H9 (cell line): ENCODE data around the gene SEMA3G. TPM values are rescaled to one million over a fixed set of nuclear protein-coding genes. Genes with fewer than 3 reads are reported as not detected.

Experiments used
- DNase-seq: peaks from one replicate; pipeline ENCODE4 v3.0.0-alpha.2; 2017
- H2AFZ ChIP-seq: one replicate; pipeline ENCODE4 v1.6.1; 2013; ENCODE audit warnings: mild to moderate bottlenecking, low read length, control low read depth, moderate library complexity
- H2AK5ac ChIP-seq: 2 replicates; pipeline ENCODE4 v1.6.1; 2013; ENCODE audit warnings: low read length, control low read depth, mixed read lengths; ENCODE audit not compliant: insufficient read length
- H2BK120ac ChIP-seq: one replicate; pipeline ENCODE4 v1.6.1; 2013; ENCODE audit warnings: low read depth, mild to moderate bottlenecking, low read length, control low read depth, inconsistent platforms; ENCODE audit not compliant: poor library complexity, severe bottlenecking
- H2BK12ac ChIP-seq: 2 replicates; pipeline ENCODE4 v1.6.1; 2013; ENCODE audit warnings: low read length, control low read depth, mixed read lengths, low read depth; ENCODE audit not compliant: insufficient read length
- H2BK15ac ChIP-seq: 2 replicates; pipeline ENCODE4 v1.6.1; 2013; ENCODE audit warnings: low read depth, low read length, control low read depth
- H2BK20ac ChIP-seq: one replicate; pipeline ENCODE4 v1.6.1; 2013; ENCODE audit warnings: low read depth, mild to moderate bottlenecking, low read length, control low read depth, inconsistent platforms; ENCODE audit not compliant: poor library complexity, severe bottlenecking
- H2BK5ac ChIP-seq: 2 replicates; pipeline ENCODE4 v1.6.1; 2013; ENCODE audit warnings: low read length, control low read depth, mixed read lengths; ENCODE audit not compliant: insufficient read length
- H3K14ac ChIP-seq: 2 replicates; pipeline ENCODE4 v1.6.1; 2013; ENCODE audit warnings: low read length, control low read depth; ENCODE audit not compliant: insufficient read depth
- H3K18ac ChIP-seq: 2 replicates; pipeline ENCODE4 v1.6.1; 2013; ENCODE audit warnings: low read depth, mild to moderate bottlenecking, mixed read lengths, low read length, control low read depth; ENCODE audit not compliant: insufficient read length
- H3K23ac ChIP-seq: 2 replicates; pipeline ENCODE4 v1.6.1; 2013; ENCODE audit warnings: low read length, control low read depth, mixed read lengths, low read depth; ENCODE audit not compliant: insufficient read length
- H3K23me2 ChIP-seq: 2 replicates; pipeline ENCODE4 v1.6.1; 2013; ENCODE audit warnings: low read depth, mild to moderate bottlenecking, mixed read lengths, low read length, control low read depth; ENCODE audit not compliant: insufficient read length, poor library complexity, severe bottlenecking
- H3K27ac ChIP-seq: 2 replicates; pipeline ENCODE4 v1.5.1; 2013; ENCODE audit warnings: low read length, control low read depth, mixed read lengths, low read depth; ENCODE audit not compliant: insufficient read length
- H3K27me3 ChIP-seq: 2 replicates; pipeline ENCODE4 v1.6.1; 2013; ENCODE audit warnings: low read length, control low read depth, inconsistent platforms; ENCODE audit not compliant: insufficient read depth
- H3K4ac ChIP-seq: 2 replicates; pipeline ENCODE4 v1.6.1; 2013; ENCODE audit warnings: low read depth, mild to moderate bottlenecking, control low read depth, inconsistent platforms, low read length, moderate library complexity
- H3K4me1 ChIP-seq: 2 replicates; pipeline ENCODE4 v1.6.1; 2013; ENCODE audit warnings: low read length, control low read depth, inconsistent platforms; ENCODE audit not compliant: insufficient read depth
- H3K4me2 ChIP-seq: 2 replicates; pipeline ENCODE4 v1.6.1; 2013; ENCODE audit warnings: low read length, control low read depth, mixed read lengths; ENCODE audit not compliant: insufficient read length, insufficient read depth
- H3K56ac ChIP-seq: 2 replicates; pipeline ENCODE4 v1.6.1; 2013; ENCODE audit warnings: low read depth, mild to moderate bottlenecking, mixed read lengths, low read length, control low read depth; ENCODE audit not compliant: insufficient read length
- H3K79me1 ChIP-seq: 2 replicates; pipeline ENCODE4 v1.6.1; 2013; ENCODE audit warnings: low read depth, mild to moderate bottlenecking, moderate library complexity, low read length, control low read depth, inconsistent platforms; ENCODE audit not compliant: insufficient read depth, poor library complexity, severe bottlenecking
- H3K79me2 ChIP-seq: 2 replicates; pipeline ENCODE4 v1.6.1; 2013; ENCODE audit warnings: low read length, control low read depth, inconsistent platforms; ENCODE audit not compliant: insufficient read depth
- H3K9ac ChIP-seq: 2 replicates; pipeline ENCODE4 v1.6.1; 2013; ENCODE audit warnings: low read length, control low read depth, mixed read lengths; ENCODE audit not compliant: insufficient read length; ENCODE audit errors: extremely low read depth
- H3K9me3 ChIP-seq: one replicate; pipeline ENCODE4 v1.6.1; 2013; ENCODE audit warnings: low read depth, low read length, inconsistent platforms; ENCODE audit not compliant: control insufficient read depth
- H3T11ph ChIP-seq: one replicate; pipeline ENCODE4 v1.6.1; 2013; ENCODE audit warnings: mild to moderate bottlenecking, low read length, control low read depth, inconsistent platforms
- H4K20me1 ChIP-seq: one replicate; pipeline ENCODE4 v1.6.1; 2013; ENCODE audit not compliant: control insufficient read depth, insufficient read length, insufficient read depth
- H4K5ac ChIP-seq: 2 replicates; pipeline ENCODE4 v1.6.1; 2013; ENCODE audit warnings: low read depth, mild to moderate bottlenecking, mixed read lengths, low read length, control low read depth; ENCODE audit not compliant: insufficient read length
- H4K8ac ChIP-seq: replicated peaks from 2 replicates; pipeline ENCODE4 v1.6.1; 2013; ENCODE audit warnings: low read length, control low read depth, mixed read lengths, low read depth; ENCODE audit not compliant: insufficient read length
- H4K91ac ChIP-seq: 2 replicates; pipeline ENCODE4 v1.6.1; 2013; ENCODE audit warnings: low read depth, mild to moderate bottlenecking, moderate library complexity, mixed read lengths, low read length, control low read depth; ENCODE audit not compliant: insufficient read length
- H3K27ac Mint-ChIP-seq, 3 experiments: 2 replicates in 2 of 3; 3 replicates in 1 of 3; pipeline ENCODE4 v1.8.0; 2020 to 2021; ENCODE audit warnings: mixed read lengths in 3 of 3, mild to moderate bottlenecking in 1 of 3, moderate library complexity in 1 of 3
- H3K27me3 Mint-ChIP-seq: 2 replicates; pipeline ENCODE4 v1.8.0; 2021; ENCODE audit warnings: low read depth, mild to moderate bottlenecking, moderate library complexity, mixed read lengths
- H3K36me3 Mint-ChIP-seq, 3 experiments: 2 replicates in 2 of 3; 3 replicates in 1 of 3; pipeline ENCODE4 v1.8.0; 2020 to 2021; ENCODE audit warnings: low read depth in 3 of 3, mixed read lengths in 3 of 3; ENCODE audit not compliant: insufficient read depth in 1 of 3
- H3K4me1 Mint-ChIP-seq, 2 experiments: 2 replicates each; pipeline ENCODE4 v1.8.0; 2020; ENCODE audit warnings: mixed read lengths in 2 of 2
- H3K4me3 Mint-ChIP-seq, 2 experiments: 2 replicates in 1 of 2; 3 replicates in 1 of 2; pipeline ENCODE4 v1.8.0; 2020 to 2021; ENCODE audit warnings: mild to moderate bottlenecking in 2 of 2, mixed read lengths in 2 of 2, moderate library complexity in 1 of 2
- H3K9me3 Mint-ChIP-seq, 2 experiments: 2 replicates in 1 of 2; 3 replicates in 1 of 2; pipeline ENCODE4 v1.8.0; 2020; ENCODE audit warnings: mild to moderate bottlenecking in 2 of 2, mixed read lengths in 2 of 2, moderate library complexity in 1 of 2
- CTCF ChIP-seq: fragments of 200-600 bp; sonication (generic); conservative IDR thresholded peaks from 3 replicates; pipeline ENCODE4 v1.8.0; 2021; ENCODE audit warnings: antibody characterized with exemption, mild to moderate bottlenecking
- WGBS: extraction: QIAGEN DNeasy Blood & Tissue Kit; methylation state at CpG from one replicate; pipeline ENCODE4 v1.1.7; 2013; ENCODE audit warnings: missing lambda C conversion rate, low lambda C conversion rate, mixed read lengths; ENCODE audit not compliant: insufficient read length; ENCODE audit errors: extremely low coverage; 5-methylcytosine and 5-hydroxymethylcytosine counted together
- total RNA-seq: library from RNA; stranded (reverse); gene quantifications from 2 replicates; pipeline ENCODE4 v1.2.1, GENCODE V29; 2021

The SEMA3G gene
- total RNA-seq, 1 experiment from 2014 or later, result 2.4 TPM

GRCh38 chr3:52394751-52395502 lies 50.0 kb downstream of the SEMA3G start:
- Mint-ChIP-seq H3K27me3 (peaks cover 17% of the 10 kb centered on the region), H3K4me1 (no peaks in the 10 kb centered on the region; a peak in 1 of 4 replicates), H3K9me3 (no peaks in the 10 kb centered on the region), H3K36me3 (no peaks in the 10 kb centered on the region; a peak in 1 of 7 replicates), H3K27ac (peak overlapping the region in 1 of 3 experiments; percentile 73; a peak in 2 of 7 replicates), H3K4me3 (no peak overlapping the region)
- Histone ChIP-seq H3K79me1 (no peaks in the 10 kb centered on the region), H2BK120ac (no peak overlapping the region), H2BK12ac (no peak overlapping the region), H3K14ac (no peak overlapping the region; the same call in 1 of the 2 replicates), H2BK5ac (no peak overlapping the region), H3K56ac (no peak overlapping the region), H2AFZ (no peak overlapping the region), H4K91ac (no peak overlapping the region), H3K18ac (no peak overlapping the region), H2AK5ac (no peak overlapping the region), H3K23ac (no peak overlapping the region), H3K4me2 (no peak overlapping the region), H3K9ac (no peak overlapping the region), H3K9me3 (no peaks in the 10 kb centered on the region), H3T11ph (no peak overlapping the region), H4K8ac (no peak overlapping the region), H3K27me3 (no peaks in the 10 kb centered on the region; the same call in 1 of the 2 replicates), H3K27ac (no peak overlapping the region), H2BK20ac (no peak overlapping the region), H3K79me2 (no peaks in the 10 kb centered on the region), H3K4me1 (no peaks in the 10 kb centered on the region), H3K23me2 (no peaks in the 10 kb centered on the region), H3K4ac (no peak overlapping the region), H4K5ac (no peak overlapping the region), H2BK15ac (no peak overlapping the region), H4K20me1 (no peaks in the 10 kb centered on the region)
- TF ChIP-seq CTCF, result no peak
- DNase-seq, result no peak
- WGBS, result no CpG with 5 or more reads among the region's 10 CpGs
